NCI-H524 (cell line): ENCODE data around the gene GTF2A1.

Source experiments
- DNase-seq, 2 experiments: peaks; one replicate each; lab custom pipeline; 2025; lab: John Stamatoyannopoulos, UW

Gene GTF2A1

DNA sequence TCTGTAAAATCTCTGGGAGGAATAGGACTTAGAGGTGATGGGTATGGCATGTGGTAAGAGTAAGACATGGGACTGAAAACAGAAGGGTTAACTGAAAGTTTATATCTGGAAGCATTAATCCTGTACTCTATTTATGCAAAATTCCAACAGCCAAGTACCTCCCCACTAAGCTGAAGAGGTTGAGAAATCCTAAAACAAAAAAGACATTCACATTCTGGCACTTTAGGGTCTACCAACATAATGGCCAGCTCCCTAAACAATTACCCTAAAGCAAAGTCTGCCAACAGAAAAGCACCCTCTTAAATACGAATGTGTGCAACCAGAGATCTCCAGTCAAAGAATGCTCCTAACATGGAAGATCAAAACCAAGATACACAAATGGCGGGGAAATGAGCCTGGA, 87.4 kb downstream of the GTF2A1 start:
- DNase-seq = peak in 1 of 2 experiments; percentile 38

DNA sequence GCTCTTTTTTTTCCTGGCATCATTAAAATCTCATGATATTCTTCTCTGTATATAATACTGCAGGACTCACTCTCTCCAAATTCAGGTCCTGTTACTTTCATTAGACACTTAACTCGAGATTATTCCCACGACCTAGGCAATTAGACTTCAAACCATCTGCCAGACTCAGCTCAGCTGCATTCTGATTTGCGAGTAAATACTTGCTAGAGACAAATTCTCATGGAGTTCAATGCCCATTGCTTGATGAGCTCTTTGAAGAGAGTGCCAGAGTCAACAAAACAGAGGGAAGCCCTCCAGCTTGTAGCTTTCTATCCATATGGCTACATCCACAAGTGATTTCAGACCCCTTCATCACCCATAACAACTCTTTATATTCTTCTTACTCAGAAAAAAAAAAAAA, 88.3 kb downstream of the GTF2A1 start:
- DNase-seq = peak; percentile 99 to 100

DNA sequence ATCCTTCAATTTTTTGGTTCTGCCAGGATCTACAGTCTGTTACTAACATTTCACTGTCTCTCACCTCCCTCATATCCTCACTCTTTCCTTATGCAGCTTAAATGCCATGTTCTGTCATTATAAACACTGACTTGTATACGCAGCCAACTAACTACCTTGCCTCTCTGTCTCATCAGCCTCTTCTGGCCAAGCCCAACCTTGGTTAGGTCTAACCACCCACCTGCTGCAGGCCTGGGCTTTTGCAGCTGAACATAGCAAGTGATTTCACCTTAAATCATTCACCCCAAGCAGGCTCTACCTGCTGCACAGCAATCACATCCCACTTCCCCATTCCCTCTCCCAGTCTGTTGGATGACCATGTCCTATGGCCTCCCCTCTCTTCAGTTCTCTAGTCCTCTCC, 91.5 kb downstream of the GTF2A1 start:
- no peak for DNase-seq

DNA sequence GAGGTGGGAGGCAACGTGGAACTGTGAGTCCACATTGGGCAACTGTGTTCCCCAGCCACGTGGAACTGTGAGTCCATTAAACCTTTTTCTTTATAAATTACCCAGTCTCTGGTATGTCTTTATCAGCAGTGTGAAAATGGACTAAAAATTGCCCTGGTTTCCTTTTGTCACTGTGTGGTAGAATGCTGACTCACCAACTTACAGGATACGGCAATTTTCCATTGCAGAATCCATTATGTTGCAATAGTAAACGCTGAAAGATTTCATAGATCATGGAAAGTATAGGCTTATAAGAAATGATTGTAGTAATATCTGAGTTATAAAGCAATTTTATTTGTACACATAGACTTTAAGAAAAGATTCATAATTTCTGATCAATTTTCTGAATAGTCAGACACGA, 93.0 kb downstream of the GTF2A1 start:
- no peak for DNase-seq

DNA sequence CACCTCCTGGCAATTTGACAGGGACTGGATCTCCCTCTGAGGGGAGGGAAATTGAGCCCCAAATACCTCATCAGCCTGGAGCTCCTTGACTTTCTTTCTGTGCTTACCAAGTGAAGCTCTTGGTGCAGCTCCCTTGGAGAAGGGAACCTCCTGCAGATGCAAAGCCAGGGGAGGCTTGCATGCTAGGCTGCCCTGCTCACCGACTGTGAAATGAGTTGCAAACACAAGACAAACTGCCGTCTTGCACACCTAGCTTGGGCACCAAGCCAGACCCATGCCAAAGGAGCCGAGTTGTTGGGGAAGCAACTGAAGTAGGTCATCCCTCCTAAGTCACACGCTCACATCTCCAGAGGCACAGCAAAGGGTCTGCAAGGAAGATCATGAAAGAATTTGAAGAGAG, 95.2 kb downstream of the GTF2A1 start:
- no peak for DNase-seq
